ENCODE measurements around the gene MCM5.

Gene MCM5

GRCh38 chr22:35409783-35410662 lies 10.1 kb downstream of the MCM5 start:
- Histone ChIP-seq H2BK15ac (ENCODE audit: low read length) (no peak overlapping the region), H4K8ac (ENCODE audit: low read depth, low read length) (no peak overlapping the region), H3K36me3 (replicated peaks in 1 of 2; ENCODE audit: control insufficient read depth in 2 of 2, insufficient read depth in 2 of 2, low read length in 2 of 2) (peaks cover 76 to 95% of the 10 kb centered on the region in 2 donors), H3K9me3 (replicated peaks in 1 of 2; ENCODE audit: control insufficient read depth in 2 of 2, insufficient read depth in 1 of 2, low read depth in 1 of 2, low read length in 2 of 2) (peaks cover 0 to 2% of the 10 kb centered on the region in 2 donors), H2BK5ac (ENCODE audit: low read length) (peak overlapping the region; percentile 56), H2AFZ (ENCODE audit: low read length) (no peak overlapping the region), H3K18ac (ENCODE audit: low read length) (no peak overlapping the region), H3K79me1 (ENCODE audit: low read depth, low read length) (peaks cover 7% of the 10 kb centered on the region), H3K14ac (ENCODE audit: low read length) (no peak overlapping the region), H3K27me3 (ENCODE audit: control insufficient read depth in 3 of 3, insufficient read depth in 3 of 3, low read depth in 1 of 3, low read length in 3 of 3) (no peaks in the 10 kb centered on the region), H3K4me2 (ENCODE audit: insufficient read depth, low read length, poor library complexity, severe bottlenecking) (no peak overlapping the region), H3K4ac (ENCODE audit: low read length) (no peak overlapping the region), H2BK120ac (ENCODE audit: low read depth, low read length) (no peak overlapping the region), H3K23ac (ENCODE audit: low read depth, low read length, poor library complexity) (peak overlapping the region; percentile 25), H2BK12ac (ENCODE audit: low read length) (no peak overlapping the region), H2AK5ac (ENCODE audit: low read depth, low read length) (no peak overlapping the region), H4K91ac (ENCODE audit: low read depth, low read length, poor library complexity) (no peak overlapping the region), H3K4me3 (ENCODE audit: low read length in 2 of 2) (no peak overlapping the region), H3K9ac (ENCODE audit: low read depth, low read length, poor library complexity) (peak overlapping the region; percentile 24), H3K27ac (replicated peaks; ENCODE audit: low read length) (no peak overlapping the region), H3K4me1 (ENCODE audit: control insufficient read depth in 2 of 2, insufficient read depth in 1 of 2, low read depth in 1 of 2, low read length in 2 of 2) (no peaks in the 10 kb centered on the region)
- no peak for DNase-seq (ENCODE audit: low spot score)
- WGBS, 2 donors (ENCODE audit: extremely low coverage in 2 of 2, insufficient read length in 2 of 2, insufficient replicate concordance in 1 of 2), result no CpG with 5 or more reads among the region's 16 CpGs

DNA sequence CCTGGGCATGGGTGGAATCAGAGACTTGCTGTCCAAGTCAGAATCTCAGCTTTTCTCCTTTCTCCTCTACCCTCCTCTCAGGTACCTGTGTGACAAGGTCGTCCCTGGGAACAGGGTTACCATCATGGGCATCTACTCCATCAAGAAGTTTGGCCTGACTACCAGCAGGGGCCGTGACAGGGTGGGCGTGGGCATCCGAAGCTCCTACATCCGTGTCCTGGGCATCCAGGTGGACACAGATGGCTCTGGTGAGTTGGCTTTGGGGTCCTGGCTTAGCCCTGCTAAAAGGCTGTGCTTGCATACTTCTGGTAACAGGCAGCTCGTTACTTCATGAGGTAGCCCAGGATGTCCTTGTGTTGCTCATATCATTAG lies 10.7 kb downstream of the MCM5 start:
- H2BK5ac ChIP-seq (ENCODE audit: low read length), result peak overlapping the region; percentile 56

GRCh38 chr22:35411102-35411501 lies 11.2 kb downstream of the MCM5 start:
- H2BK120ac ChIP-seq (ENCODE audit: low read depth, low read length), result no peak overlapping the region
- H3K79me1 ChIP-seq (ENCODE audit: low read depth, low read length), result peaks cover 7% of the 10 kb centered on the region
- H3K27me3 ChIP-seq (ENCODE audit: control insufficient read depth in 3 of 3, insufficient read depth in 3 of 3, low read depth in 1 of 3, low read length in 3 of 3), result no peaks in the 10 kb centered on the region
- no CpG with 5 or more reads among the region's 7 CpGs for WGBS, 2 donors (ENCODE audit: extremely low coverage in 2 of 2, insufficient read length in 2 of 2, insufficient replicate concordance in 1 of 2)
- no peak overlapping the region for H3K9ac ChIP-seq (ENCODE audit: low read depth, low read length, poor library complexity)
- no peak for DNase-seq (ENCODE audit: low spot score)
- H3K4me1 ChIP-seq (ENCODE audit: control insufficient read depth in 2 of 2, insufficient read depth in 1 of 2, low read depth in 1 of 2, low read length in 2 of 2), result no peaks in the 10 kb centered on the region
- H2AFZ ChIP-seq (ENCODE audit: low read length), result no peak overlapping the region
- H4K8ac ChIP-seq (ENCODE audit: low read depth, low read length), result no peak overlapping the region
- no peak overlapping the region for H2BK5ac ChIP-seq (ENCODE audit: low read length)
- no peak overlapping the region for H2AK5ac ChIP-seq (ENCODE audit: low read depth, low read length)
- H3K4me3 ChIP-seq (ENCODE audit: low read length in 2 of 2), result no peak overlapping the region
- H3K18ac ChIP-seq (ENCODE audit: low read length), result no peak overlapping the region
- no peak overlapping the region for H3K4me2 ChIP-seq (ENCODE audit: insufficient read depth, low read length, poor library complexity, severe bottlenecking)
- H2BK12ac ChIP-seq (ENCODE audit: low read length), result no peak overlapping the region
- no peak overlapping the region for H3K27ac ChIP-seq (replicated peaks; ENCODE audit: low read length)
- H3K36me3 ChIP-seq (replicated peaks in 1 of 2; ENCODE audit: control insufficient read depth in 2 of 2, insufficient read depth in 2 of 2, low read length in 2 of 2), result peaks cover 83 to 95% of the 10 kb centered on the region in 2 donors
- peak overlapping the region; percentile 71 for H3K23ac ChIP-seq (ENCODE audit: low read depth, low read length, poor library complexity)
- no peak overlapping the region for H2BK15ac ChIP-seq (ENCODE audit: low read length)
- no peak overlapping the region for H3K14ac ChIP-seq (ENCODE audit: low read length)
- peaks cover 0 to 2% of the 10 kb centered on the region in 2 donors for H3K9me3 ChIP-seq (replicated peaks in 1 of 2; ENCODE audit: control insufficient read depth in 2 of 2, insufficient read depth in 1 of 2, low read depth in 1 of 2, low read length in 2 of 2)
- H3K4ac ChIP-seq (ENCODE audit: low read length), result no peak overlapping the region
- H4K91ac ChIP-seq (ENCODE audit: low read depth, low read length, poor library complexity), result no peak overlapping the region

More for the DNA sequence above, 10.7 kb downstream of the MCM5 start:
- no CpG with 5 or more reads among the region's 6 CpGs for WGBS, 2 donors (ENCODE audit: extremely low coverage in 2 of 2, insufficient read length in 2 of 2, insufficient replicate concordance in 1 of 2)
- H3K4me3 ChIP-seq (ENCODE audit: low read length in 2 of 2), result no peak overlapping the region
- H2AK5ac ChIP-seq (ENCODE audit: low read depth, low read length), result no peak overlapping the region
- H3K14ac ChIP-seq (ENCODE audit: low read length), result no peak overlapping the region
- H3K79me1 ChIP-seq (ENCODE audit: low read depth, low read length), result peaks cover 7% of the 10 kb centered on the region
- H3K4me2 ChIP-seq (ENCODE audit: insufficient read depth, low read length, poor library complexity, severe bottlenecking), result no peak overlapping the region
- H3K36me3 ChIP-seq (replicated peaks in 1 of 2; ENCODE audit: control insufficient read depth in 2 of 2, insufficient read depth in 2 of 2, low read length in 2 of 2), result peaks cover 81 to 95% of the 10 kb centered on the region in 2 donors
- H3K4ac ChIP-seq (ENCODE audit: low read length), result no peak overlapping the region
- no peak overlapping the region for H2BK12ac ChIP-seq (ENCODE audit: low read length)
- H3K9ac ChIP-seq (ENCODE audit: low read depth, low read length, poor library complexity), result peak overlapping the region; percentile 30
- H2AFZ ChIP-seq (ENCODE audit: low read length), result no peak overlapping the region
- H4K8ac ChIP-seq (ENCODE audit: low read depth, low read length), result no peak overlapping the region
- H3K18ac ChIP-seq (ENCODE audit: low read length), result no peak overlapping the region
- H3K9me3 ChIP-seq (replicated peaks in 1 of 2; ENCODE audit: control insufficient read depth in 2 of 2, insufficient read depth in 1 of 2, low read depth in 1 of 2, low read length in 2 of 2), result peaks cover 0 to 2% of the 10 kb centered on the region in 2 donors
- no peak overlapping the region for H2BK15ac ChIP-seq (ENCODE audit: low read length)
- no peak overlapping the region for H4K91ac ChIP-seq (ENCODE audit: low read depth, low read length, poor library complexity)
- H2BK120ac ChIP-seq (ENCODE audit: low read depth, low read length), result no peak overlapping the region
- DNase-seq (ENCODE audit: low spot score), result no peak
- no peak overlapping the region for H3K23ac ChIP-seq (ENCODE audit: low read depth, low read length, poor library complexity)
- H3K4me1 ChIP-seq (ENCODE audit: control insufficient read depth in 2 of 2, insufficient read depth in 1 of 2, low read depth in 1 of 2, low read length in 2 of 2), result no peaks in the 10 kb centered on the region
- H3K27ac ChIP-seq (replicated peaks; ENCODE audit: low read length), result no peak overlapping the region
- H3K27me3 ChIP-seq (ENCODE audit: control insufficient read depth in 3 of 3, insufficient read depth in 3 of 3, low read depth in 1 of 3, low read length in 3 of 3), result no peaks in the 10 kb centered on the region

- DNase-seq (ENCODE audit: low spot score), result no peak
Measured at GRCh38 chr22:35413624-35414023, 13.7 kb downstream of the MCM5 start.

More at GRCh38 chr22:35413624-35414023, 13.7 kb downstream of the MCM5 start:
- H2BK12ac ChIP-seq (ENCODE audit: low read length), result no peak overlapping the region
- peaks cover 11% of the 10 kb centered on the region for H3K79me1 ChIP-seq (ENCODE audit: low read depth, low read length)
- no peak overlapping the region for H3K4me2 ChIP-seq (ENCODE audit: insufficient read depth, low read length, poor library complexity, severe bottlenecking)
- no peak overlapping the region for H3K18ac ChIP-seq (ENCODE audit: low read length)
- no peak overlapping the region for H3K4me3 ChIP-seq (ENCODE audit: low read length in 2 of 2)
- H4K91ac ChIP-seq (ENCODE audit: low read depth, low read length, poor library complexity), result no peak overlapping the region
- H3K4me1 ChIP-seq (ENCODE audit: control insufficient read depth in 2 of 2, insufficient read depth in 1 of 2, low read depth in 1 of 2, low read length in 2 of 2), result no peaks in the 10 kb centered on the region
- H3K36me3 ChIP-seq (replicated peaks in 1 of 2; ENCODE audit: control insufficient read depth in 2 of 2, insufficient read depth in 2 of 2, low read length in 2 of 2), result peaks cover 75 to 93% of the 10 kb centered on the region in 2 donors
- no CpG with 5 or more reads among the region's 4 CpGs for WGBS, 2 donors (ENCODE audit: extremely low coverage in 2 of 2, insufficient read length in 2 of 2, insufficient replicate concordance in 1 of 2)
- no peak overlapping the region for H3K14ac ChIP-seq (ENCODE audit: low read length)
- H2BK120ac ChIP-seq (ENCODE audit: low read depth, low read length), result no peak overlapping the region
- H3K4ac ChIP-seq (ENCODE audit: low read length), result no peak overlapping the region
- H3K9ac ChIP-seq (ENCODE audit: low read depth, low read length, poor library complexity), result no peak overlapping the region
- H4K8ac ChIP-seq (ENCODE audit: low read depth, low read length), result no peak overlapping the region
- H3K27me3 ChIP-seq (ENCODE audit: control insufficient read depth in 3 of 3, insufficient read depth in 3 of 3, low read depth in 1 of 3, low read length in 3 of 3), result no peaks in the 10 kb centered on the region
- no peak overlapping the region for H3K27ac ChIP-seq (replicated peaks; ENCODE audit: low read length)
- no peak overlapping the region for H2AK5ac ChIP-seq (ENCODE audit: low read depth, low read length)
- H2AFZ ChIP-seq (ENCODE audit: low read length), result no peak overlapping the region
- H2BK5ac ChIP-seq (ENCODE audit: low read length), result no peak overlapping the region
- no peak overlapping the region for H3K23ac ChIP-seq (ENCODE audit: low read depth, low read length, poor library complexity)
- peaks cover 0 to 4% of the 10 kb centered on the region in 2 donors for H3K9me3 ChIP-seq (replicated peaks in 1 of 2; ENCODE audit: control insufficient read depth in 2 of 2, insufficient read depth in 1 of 2, low read depth in 1 of 2, low read length in 2 of 2)
- no peak overlapping the region for H2BK15ac ChIP-seq (ENCODE audit: low read length)
